ENCODE results near the gene PM20D2.
"Not testable (repeated sequence)": the region's sequence is repeated elsewhere in the genome, so short reads cannot be mapped to it uniquely, and the experiment has no call there.

GRCh38 chr6:89128256-89128671, 17.6 kb upstream of the PM20D2 start:
- TF ChIP-seq ZBTB37 (CRISPR knock-in tag; IDR thresholded peaks at IDR 0.05); BCLAF1 (IDR thresholded peaks at IDR 0.05); MLX (CRISPR knock-in tag; IDR thresholded peaks at IDR 0.05); ELF4 (CRISPR knock-in tag; IDR thresholded peaks at IDR 0.05; ENCODE audit: borderline replicate concordance); CSRNP2 (CRISPR knock-in tag; conservative IDR thresholded peaks at IDR 0.05; ENCODE audit: low read depth); ATF4 (CRISPR knock-in tag; IDR thresholded peaks at IDR 0.05); TGIF2 (CRISPR knock-in tag; IDR thresholded peaks at IDR 0.05); MAFK (conservative IDR thresholded peaks at IDR 0.05 in 1 of 2, IDR thresholded peaks at IDR 0.05 in 1 of 2; ENCODE audit: low read length in 2 of 2); NFYC (CRISPR knock-in tag; IDR thresholded peaks at IDR 0.05): not testable (repeated sequence)

All from HepG2 (cell line).